Stimulated activated naive CD8-positive, alpha-beta T cell treated with anti-CD3 and anti-CD28 coated beads, Interleukin-15, Interleukin-2, amounts not matched to agents 100 ng/mL and 50 ng/mL, for 24 hours (primary cell): ENCODE measurements around the gene TRDN.

ENCODE experiments used
- H3K27ac Mint-ChIP-seq: one replicate; pipeline ENCODE4 v1.8.0; 2021; ENCODE audit warnings: mild to moderate bottlenecking, mixed read lengths
- H3K27me3 Mint-ChIP-seq: one replicate; pipeline ENCODE4 v1.8.0; 2021; ENCODE audit warnings: mixed read lengths
- H3K36me3 Mint-ChIP-seq: one replicate; pipeline ENCODE4 v1.8.0; 2021; ENCODE audit warnings: low read depth, mixed read lengths
- H3K4me1 Mint-ChIP-seq: one replicate; pipeline ENCODE4 v1.8.0; 2021; ENCODE audit warnings: low read depth, mixed read lengths
- H3K4me3 Mint-ChIP-seq: one replicate; pipeline ENCODE4 v1.8.0; 2021; ENCODE audit warnings: mild to moderate bottlenecking, mixed read lengths
- H3K9me3 Mint-ChIP-seq: one replicate; pipeline ENCODE4 v1.8.0; 2021; ENCODE audit warnings: mixed read lengths

TRDN gene

GRCh38 chr6:123214433-123214832 is 422.3 kb downstream of the TRDN start:
- no peak overlapping the region for H3K4me3 Mint-ChIP-seq
- no peak overlapping the region for H3K27ac Mint-ChIP-seq
- peaks cover 4% of the 10 kb centered on the region for H3K9me3 Mint-ChIP-seq
- H3K4me1 Mint-ChIP-seq: no peaks in the 10 kb centered on the region
- no peaks in the 10 kb centered on the region for H3K36me3 Mint-ChIP-seq
- no peaks in the 10 kb centered on the region for H3K27me3 Mint-ChIP-seq

DNA sequence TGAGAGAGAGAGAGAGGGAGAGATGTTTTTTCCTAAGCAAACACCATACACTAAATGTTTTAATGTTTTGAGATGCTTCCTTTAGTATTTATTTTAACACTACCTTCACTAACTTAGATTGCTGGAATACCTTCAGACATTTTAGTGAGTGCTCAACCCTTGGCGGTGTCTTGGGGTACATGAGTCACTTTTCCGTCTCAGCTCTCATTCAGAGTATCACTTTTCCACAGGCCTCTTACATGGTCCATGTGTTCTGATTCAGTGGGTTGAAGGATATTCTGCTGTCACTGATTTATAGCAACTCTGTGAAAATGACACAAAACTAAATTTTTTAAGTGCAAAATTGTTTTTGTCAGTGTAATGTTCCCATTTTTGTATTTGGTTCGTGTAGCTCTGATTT is 422.8 kb downstream of the TRDN start:
- Mint-ChIP-seq H3K27ac (no peak overlapping the region), H3K27me3 (no peaks in the 10 kb centered on the region), H3K4me1 (no peaks in the 10 kb centered on the region), H3K36me3 (no peaks in the 10 kb centered on the region), H3K9me3 (peaks cover 4% of the 10 kb centered on the region), H3K4me3 (no peak overlapping the region)

DNA sequence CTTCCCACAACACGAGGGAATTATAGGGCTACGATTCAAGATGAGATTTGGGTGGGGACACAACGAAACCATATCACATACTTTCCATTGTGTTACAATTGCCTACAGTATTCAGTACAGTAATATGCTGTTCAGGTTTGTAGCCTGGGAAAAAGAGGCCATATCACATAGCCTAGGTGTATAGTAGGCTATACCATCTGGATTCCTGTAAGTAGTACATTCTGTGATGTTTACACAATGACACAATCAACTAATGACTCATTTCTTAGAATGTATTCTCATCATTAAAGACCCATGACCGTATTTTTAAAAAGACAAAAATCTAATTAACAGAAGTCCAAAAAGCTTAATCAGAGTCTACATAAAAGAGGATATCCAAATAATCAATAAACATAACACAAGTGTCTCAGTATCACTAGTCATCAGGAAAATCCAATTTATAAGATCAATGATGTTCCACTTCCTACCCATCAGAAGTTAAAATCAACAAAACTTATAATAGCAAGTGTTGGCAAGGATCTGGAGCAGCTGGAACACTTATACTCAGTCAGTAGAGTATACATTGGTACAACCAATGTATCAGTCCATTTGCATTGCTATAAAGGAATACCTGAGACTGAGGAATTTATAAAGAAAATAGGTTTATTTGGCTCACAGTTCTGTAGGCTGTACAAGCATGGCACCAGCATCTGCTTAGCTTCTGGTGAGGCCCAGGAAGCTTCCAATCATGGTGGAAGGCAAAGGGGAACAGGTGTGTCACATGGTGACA is 424.8 kb downstream of the TRDN start:
- H3K9me3 Mint-ChIP-seq: peaks cover 4% of the 10 kb centered on the region
- H3K4me1 Mint-ChIP-seq: no peaks in the 10 kb centered on the region
- no peak overlapping the region for H3K4me3 Mint-ChIP-seq
- no peaks in the 10 kb centered on the region for H3K36me3 Mint-ChIP-seq
- H3K27ac Mint-ChIP-seq: no peak overlapping the region
- H3K27me3 Mint-ChIP-seq: no peaks in the 10 kb centered on the region

DNA sequence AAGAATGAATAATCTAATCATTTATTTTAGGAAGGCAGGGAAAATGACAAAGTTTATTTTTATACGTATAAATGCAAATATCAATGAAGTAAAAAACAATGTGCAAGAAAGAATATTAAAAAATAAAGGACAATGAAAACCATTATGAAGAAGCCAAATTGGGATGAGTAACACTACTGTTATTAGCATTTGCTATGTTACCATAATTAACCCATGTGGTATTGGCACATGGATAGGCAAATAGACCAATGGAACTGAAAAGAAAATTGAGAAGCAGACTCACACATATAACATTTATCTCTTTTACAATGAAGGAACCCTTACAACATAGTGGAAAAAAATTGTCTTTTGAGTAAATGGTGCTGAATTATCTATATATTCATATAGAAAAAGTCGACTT is 426.1 kb downstream of the TRDN start:
- H3K27ac Mint-ChIP-seq: no peak overlapping the region
- peaks cover 4% of the 10 kb centered on the region for H3K9me3 Mint-ChIP-seq
- no peaks in the 10 kb centered on the region for H3K36me3 Mint-ChIP-seq
- no peaks in the 10 kb centered on the region for H3K4me1 Mint-ChIP-seq
- H3K4me3 Mint-ChIP-seq: no peak overlapping the region
- H3K27me3 Mint-ChIP-seq: no peaks in the 10 kb centered on the region

GRCh38 chr6:123207967-123208510 is 428.7 kb downstream of the TRDN start:
- Mint-ChIP-seq H3K4me1 (no peaks in the 10 kb centered on the region), H3K4me3 (no peak overlapping the region), H3K9me3 (peaks cover under 1% of the 10 kb centered on the region), H3K36me3 (no peaks in the 10 kb centered on the region), H3K27me3 (no peaks in the 10 kb centered on the region), H3K27ac (no peak overlapping the region)

DNA sequence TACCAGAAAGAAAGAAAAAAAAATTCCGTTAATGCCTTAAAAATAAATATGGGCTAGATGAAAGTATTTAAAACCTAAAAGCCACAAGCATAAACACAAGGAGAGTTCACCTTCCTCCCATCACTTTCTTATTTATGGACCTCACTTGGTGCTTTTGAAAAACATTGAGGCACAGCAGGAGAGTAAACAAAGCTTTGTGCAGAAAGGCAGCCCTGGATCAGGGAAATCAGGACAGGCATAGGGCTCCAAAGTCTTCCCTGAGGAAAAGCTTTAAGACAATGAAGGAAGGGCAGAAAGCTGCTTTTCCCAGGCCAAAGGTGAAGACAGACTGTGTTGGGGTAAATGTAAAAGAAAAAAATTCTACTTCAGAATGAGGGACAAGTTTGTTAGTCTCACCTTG is 432.8 kb downstream of the TRDN start:
- H3K36me3 Mint-ChIP-seq: no peaks in the 10 kb centered on the region
- no peak overlapping the region for H3K4me3 Mint-ChIP-seq
- no peak overlapping the region for H3K27ac Mint-ChIP-seq
- peaks cover 13% of the 10 kb centered on the region for H3K9me3 Mint-ChIP-seq
- H3K27me3 Mint-ChIP-seq: no peaks in the 10 kb centered on the region
- no peaks in the 10 kb centered on the region for H3K4me1 Mint-ChIP-seq

DNA sequence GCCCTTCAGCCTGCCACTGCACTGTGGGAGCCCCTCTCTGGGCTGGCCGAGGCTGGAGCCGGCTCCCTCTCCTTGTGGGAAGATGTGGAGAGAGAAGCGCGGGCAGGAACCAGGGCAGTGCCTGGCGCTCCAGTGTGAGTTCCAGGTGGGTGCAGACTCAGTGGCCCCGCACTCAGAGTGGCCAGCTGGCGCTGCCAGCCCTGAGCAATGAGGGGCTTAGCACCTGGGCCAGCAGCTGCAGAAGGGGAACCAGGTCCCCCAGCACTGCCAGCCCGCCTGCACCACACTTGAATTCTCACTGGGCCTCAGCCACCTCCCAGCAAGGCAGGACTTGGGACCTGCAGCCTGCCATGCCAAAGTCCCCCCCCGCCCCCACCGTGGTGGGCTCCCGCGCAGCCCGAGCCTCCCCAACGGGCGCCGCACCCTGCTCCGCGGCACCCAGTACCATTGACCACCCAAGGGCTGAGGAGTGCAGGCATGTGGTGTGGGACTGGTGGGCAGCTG is 434.8 kb downstream of the TRDN start:
- Mint-ChIP-seq H3K27me3 (no peaks in the 10 kb centered on the region), H3K4me3 (no peak overlapping the region), H3K36me3 (no peaks in the 10 kb centered on the region), H3K9me3 (peaks cover 13% of the 10 kb centered on the region), H3K4me1 (no peaks in the 10 kb centered on the region), H3K27ac (no peak overlapping the region)

GRCh38 chr6:123193298-123193697 is 443.5 kb downstream of the TRDN start:
- Mint-ChIP-seq H3K36me3 (no peaks in the 10 kb centered on the region), H3K9me3 (peaks cover 8% of the 10 kb centered on the region), H3K4me1 (no peaks in the 10 kb centered on the region), H3K27me3 (no peaks in the 10 kb centered on the region), H3K27ac (no peak overlapping the region), H3K4me3 (no peak overlapping the region)

DNA sequence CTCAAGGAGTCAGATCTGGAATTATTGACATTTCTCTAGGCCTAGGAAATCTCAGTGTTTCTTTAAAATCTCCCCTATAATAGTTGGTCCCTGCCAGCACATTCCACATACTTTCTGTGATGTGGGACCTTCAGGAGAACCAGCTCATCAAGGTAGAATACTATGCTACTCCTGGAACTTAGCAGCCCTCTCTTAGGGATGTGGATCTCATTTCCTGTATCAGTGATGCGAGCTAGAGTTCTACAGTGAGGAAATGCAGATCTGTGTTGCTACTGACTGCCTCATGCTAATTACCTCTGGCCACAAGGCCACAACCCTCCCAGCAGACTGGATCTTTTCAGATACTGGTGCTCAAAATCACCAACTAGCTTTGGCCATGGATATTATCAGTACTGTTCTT is 446.9 kb downstream of the TRDN start:
- no peak overlapping the region for H3K27ac Mint-ChIP-seq
- peaks cover 17% of the 10 kb centered on the region for H3K9me3 Mint-ChIP-seq
- H3K4me3 Mint-ChIP-seq: no peak overlapping the region
- no peaks in the 10 kb centered on the region for H3K4me1 Mint-ChIP-seq
- no peaks in the 10 kb centered on the region for H3K36me3 Mint-ChIP-seq
- no peaks in the 10 kb centered on the region for H3K27me3 Mint-ChIP-seq

DNA sequence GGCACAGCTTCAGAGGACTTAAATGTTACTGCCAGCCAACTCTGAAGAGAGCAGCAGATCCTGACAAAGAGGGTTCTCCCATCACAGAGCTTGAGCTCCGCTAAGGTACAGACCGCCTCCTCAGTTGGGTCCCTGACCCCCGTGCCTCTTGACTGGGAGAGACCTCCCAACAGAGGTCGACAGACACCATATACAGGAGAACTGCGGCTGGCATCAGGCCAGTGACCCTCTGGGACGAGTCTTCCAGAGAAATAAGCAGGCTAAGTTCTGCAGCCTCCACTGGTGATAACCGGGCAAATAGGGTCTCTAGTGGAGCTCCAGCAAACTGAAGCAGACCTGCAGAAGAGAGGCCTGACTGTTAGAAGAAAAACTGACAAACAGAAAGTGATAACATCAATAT is 453.8 kb downstream of the TRDN start:
- H3K27ac Mint-ChIP-seq: no peak overlapping the region
- peaks cover 27% of the 10 kb centered on the region for H3K9me3 Mint-ChIP-seq
- no peaks in the 10 kb centered on the region for H3K27me3 Mint-ChIP-seq
- H3K4me3 Mint-ChIP-seq: no peak overlapping the region
- H3K4me1 Mint-ChIP-seq: no peaks in the 10 kb centered on the region
- no peaks in the 10 kb centered on the region for H3K36me3 Mint-ChIP-seq

GRCh38 chr6:123176706-123177105 is 460.0 kb downstream of the TRDN start:
- Mint-ChIP-seq H3K9me3 (peaks cover 11% of the 10 kb centered on the region), H3K27me3 (no peaks in the 10 kb centered on the region), H3K4me3 (no peak overlapping the region), H3K4me1 (no peaks in the 10 kb centered on the region), H3K36me3 (no peaks in the 10 kb centered on the region), H3K27ac (no peak overlapping the region)

- H3K27me3 Mint-ChIP-seq: no peaks in the 10 kb centered on the region
- H3K36me3 Mint-ChIP-seq: no peaks in the 10 kb centered on the region
- H3K4me1 Mint-ChIP-seq: no peaks in the 10 kb centered on the region
- peaks cover 8% of the 10 kb centered on the region for H3K9me3 Mint-ChIP-seq
- no peak overlapping the region for H3K4me3 Mint-ChIP-seq
- H3K27ac Mint-ChIP-seq: no peak overlapping the region
Observed at GRCh38 chr6:123171341-123172115, 465.2 kb downstream of the TRDN start.

DNA sequence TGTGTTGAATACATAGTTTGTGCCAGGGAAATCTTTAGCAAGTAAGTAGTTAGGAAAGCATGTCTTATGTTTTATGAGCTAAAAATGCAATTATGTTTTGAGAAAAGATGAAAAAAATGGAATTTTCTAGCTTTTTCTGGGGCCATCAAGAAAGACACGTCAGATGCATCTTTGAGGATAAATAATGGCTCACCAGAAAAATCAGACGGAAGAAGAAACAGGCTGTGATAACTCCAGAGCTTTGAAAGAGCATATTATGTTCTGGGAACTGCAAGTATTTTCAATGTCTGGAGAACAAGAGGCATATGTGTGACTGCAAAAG is 467.0 kb downstream of the TRDN start:
- Mint-ChIP-seq H3K4me1 (no peaks in the 10 kb centered on the region), H3K27me3 (no peaks in the 10 kb centered on the region), H3K36me3 (no peaks in the 10 kb centered on the region), H3K4me3 (no peak overlapping the region), H3K9me3 (peaks cover 8% of the 10 kb centered on the region), H3K27ac (no peak overlapping the region)

GRCh38 chr6:123168892-123169773 is 467.6 kb downstream of the TRDN start:
- peaks cover 12% of the 10 kb centered on the region for H3K9me3 Mint-ChIP-seq
- H3K4me1 Mint-ChIP-seq: no peaks in the 10 kb centered on the region
- no peak overlapping the region for H3K27ac Mint-ChIP-seq
- no peaks in the 10 kb centered on the region for H3K27me3 Mint-ChIP-seq
- H3K36me3 Mint-ChIP-seq: no peaks in the 10 kb centered on the region
- H3K4me3 Mint-ChIP-seq: no peak overlapping the region

DNA sequence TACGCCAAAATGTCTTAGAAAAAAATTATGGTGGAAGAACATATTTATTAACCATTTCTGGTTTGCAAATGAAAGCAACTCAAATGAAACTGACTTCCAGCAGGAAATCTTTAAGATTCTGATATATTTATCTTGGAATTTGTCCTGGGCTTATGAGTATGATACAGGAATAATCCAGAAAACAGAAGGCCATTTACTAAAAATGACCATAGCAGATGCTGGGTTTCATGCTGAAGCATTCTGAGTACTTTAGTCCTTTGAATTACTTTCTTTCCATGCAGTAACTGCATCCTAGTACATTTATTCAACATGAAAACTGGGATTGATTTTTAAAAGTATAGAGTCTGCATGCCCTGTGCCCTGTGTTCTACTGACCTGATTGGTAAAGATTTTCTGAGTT is 468.3 kb downstream of the TRDN start:
- Mint-ChIP-seq H3K36me3 (no peaks in the 10 kb centered on the region), H3K4me1 (no peaks in the 10 kb centered on the region), H3K27ac (no peak overlapping the region), H3K4me3 (no peak overlapping the region), H3K27me3 (no peaks in the 10 kb centered on the region), H3K9me3 (peaks cover 13% of the 10 kb centered on the region)
